ENCODE data around the gene PTRH1.

Gene PTRH1

GRCh38 chr9:127729522-127730256 is 14.2 kb upstream of the PTRH1 start:
- no peak for TF ChIP-seq CTCF (IDR thresholded peaks at IDR 0.05)

GRCh38 chr9:127728808-127729207 is 13.3 kb upstream of the PTRH1 start:
- no peak for TF ChIP-seq CTCF (IDR thresholded peaks at IDR 0.05)

- no peak for TF ChIP-seq CTCF (IDR thresholded peaks at IDR 0.05)
These were observed 11.4 kb upstream of the PTRH1 start for GRCh38 chr9:127726871-127727270.

- no peak for TF ChIP-seq CTCF (IDR thresholded peaks at IDR 0.05)
These were observed 8.5 kb upstream of the PTRH1 start for GRCh38 chr9:127724012-127724411.

GRCh38 chr9:127723444-127723843 is 8.0 kb upstream of the PTRH1 start:
- no peak for TF ChIP-seq CTCF (IDR thresholded peaks at IDR 0.05)

- TF ChIP-seq CTCF (IDR thresholded peaks at IDR 0.05) = no peak
These were observed 7.5 kb upstream of the PTRH1 start for GRCh38 chr9:127723013-127723412.

- TF ChIP-seq CTCF (IDR thresholded peaks at IDR 0.05) = no peak
These were observed 6.7 kb upstream of the PTRH1 start for GRCh38 chr9:127722055-127722745.
